ENCODE measurements around the gene USP26.

DNA sequence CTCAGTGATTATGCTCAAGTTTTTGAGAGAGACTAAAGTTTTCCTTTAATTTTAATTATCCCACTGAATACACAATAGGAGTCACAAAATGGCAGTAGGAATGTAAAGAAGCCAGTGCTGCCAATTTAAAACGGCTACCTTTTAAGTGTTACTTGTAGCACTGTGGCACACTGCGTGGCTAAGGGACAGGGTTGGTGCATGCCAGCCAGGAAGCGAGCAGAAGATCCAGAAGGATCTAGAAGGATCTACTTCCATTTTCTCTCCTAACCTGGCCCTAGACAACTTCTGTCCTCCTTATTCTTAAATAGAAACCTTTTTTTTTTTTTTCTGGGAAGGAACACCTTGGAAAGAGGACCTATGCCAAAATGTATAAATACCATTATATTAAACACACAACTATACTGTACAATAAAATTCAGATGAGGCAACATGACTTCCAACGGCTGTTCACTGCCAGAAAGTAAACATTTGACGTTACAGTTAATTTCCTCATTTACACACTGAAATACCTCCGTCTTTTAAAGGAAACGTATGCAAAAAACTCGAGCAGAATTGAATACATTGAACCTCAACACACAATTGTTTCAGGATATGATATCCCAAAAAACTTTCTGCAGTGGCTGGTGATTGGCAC is 2.7 kb downstream of the USP26 start:
- TF ChIP-seq, protein P1, sequence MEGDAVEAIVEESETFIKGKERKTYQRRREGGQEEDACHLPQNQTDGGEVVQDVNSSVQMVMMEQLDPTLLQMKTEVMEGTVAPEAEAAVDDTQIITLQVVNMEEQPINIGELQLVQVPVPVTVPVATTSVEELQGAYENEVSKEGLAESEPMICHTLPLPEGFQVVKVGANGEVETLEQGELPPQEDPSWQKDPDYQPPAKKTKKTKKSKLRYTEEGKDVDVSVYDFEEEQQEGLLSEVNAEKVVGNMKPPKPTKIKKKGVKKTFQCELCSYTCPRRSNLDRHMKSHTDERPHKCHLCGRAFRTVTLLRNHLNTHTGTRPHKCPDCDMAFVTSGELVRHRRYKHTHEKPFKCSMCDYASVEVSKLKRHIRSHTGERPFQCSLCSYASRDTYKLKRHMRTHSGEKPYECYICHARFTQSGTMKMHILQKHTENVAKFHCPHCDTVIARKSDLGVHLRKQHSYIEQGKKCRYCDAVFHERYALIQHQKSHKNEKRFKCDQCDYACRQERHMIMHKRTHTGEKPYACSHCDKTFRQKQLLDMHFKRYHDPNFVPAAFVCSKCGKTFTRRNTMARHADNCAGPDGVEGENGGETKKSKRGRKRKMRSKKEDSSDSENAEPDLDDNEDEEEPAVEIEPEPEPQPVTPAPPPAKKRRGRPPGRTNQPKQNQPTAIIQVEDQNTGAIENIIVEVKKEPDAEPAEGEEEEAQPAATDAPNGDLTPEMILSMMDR (IDR thresholded peaks at IDR 0.05): no peak
- TF ChIP-seq POLR2A (IDR thresholded peaks at IDR 0.05): no peak

All from right lobe of liver (tissue), 4 donors.